ENCODE measurements around the gene SDR42E1.
"Not testable (repeated sequence)": the region's sequence is repeated elsewhere in the genome, so short reads cannot be mapped to it uniquely, and the experiment has no call there.

SDR42E1 gene

DNA sequence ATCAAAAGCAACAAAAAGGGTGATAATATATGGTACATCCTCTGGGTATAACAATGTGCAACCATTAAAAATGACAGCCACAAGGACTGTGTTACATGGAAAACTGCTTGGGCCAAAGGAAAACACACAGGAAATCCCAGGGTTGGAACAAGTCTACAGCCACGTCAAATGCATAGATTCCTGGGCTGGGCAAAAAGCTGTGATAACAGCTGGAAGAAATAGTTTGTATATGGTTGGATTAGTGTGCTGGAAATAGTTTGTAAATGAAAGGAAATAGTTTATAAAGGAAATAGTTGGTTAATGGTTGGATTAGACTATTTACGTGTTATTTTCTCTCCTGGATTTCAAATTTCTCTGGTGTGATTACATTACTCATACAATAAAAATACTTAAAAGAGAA lies 26.4 kb upstream of the SDR42E1 start:
- no peak for DNase-seq (ENCODE audit: low read depth in 2 of 2, low spot score in 1 of 2)

DNA sequence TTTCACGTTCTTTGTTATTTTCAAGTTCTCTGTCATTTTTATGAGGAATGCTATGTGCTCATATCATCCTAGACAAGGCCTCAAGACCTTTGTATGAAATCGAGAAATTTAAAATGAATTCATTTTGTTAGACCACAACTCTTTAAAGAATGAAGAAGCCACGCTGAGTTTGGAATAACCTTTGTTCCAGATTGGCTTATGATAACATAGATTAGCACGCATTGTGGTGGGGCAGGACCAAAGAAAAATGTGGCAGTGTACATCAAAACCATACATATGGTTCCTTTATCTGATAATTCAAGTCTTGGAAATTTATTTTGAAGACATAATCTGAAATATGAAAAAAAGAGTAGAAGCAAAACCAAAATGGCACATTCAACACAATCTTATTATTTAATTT lies 26.0 kb upstream of the SDR42E1 start:
- DNase-seq (ENCODE audit: low read depth in 2 of 2, low spot score in 1 of 2): no peak

DNA sequence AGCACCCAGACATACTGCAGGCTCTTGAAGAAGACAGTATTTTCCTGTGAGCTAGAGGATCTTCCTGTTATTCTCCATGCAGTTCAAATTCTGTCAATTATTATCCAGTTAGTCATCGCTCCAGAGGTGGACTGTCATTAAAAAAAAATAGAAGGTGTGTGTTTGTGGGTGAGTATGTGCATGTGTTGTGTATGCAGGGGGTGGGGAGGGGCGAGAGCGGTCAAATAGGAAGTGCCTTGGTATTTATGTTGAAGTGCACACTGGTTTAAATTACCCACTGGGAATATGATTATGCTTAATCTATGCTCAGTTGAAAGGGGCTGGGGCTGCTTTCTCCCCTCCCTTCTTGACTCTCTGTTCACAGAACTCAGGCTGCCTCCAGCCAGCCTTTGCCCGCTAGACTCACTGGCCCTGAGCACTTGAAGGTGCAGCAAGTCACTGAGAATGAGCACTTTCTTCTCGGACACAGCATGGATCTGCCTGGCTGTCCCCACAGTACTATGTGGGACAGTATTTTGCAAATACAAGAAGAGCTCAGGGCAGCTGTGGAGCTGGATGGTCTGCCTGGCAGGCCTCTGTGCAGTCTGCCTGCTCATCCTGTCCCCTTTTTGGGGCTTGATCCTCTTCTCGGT lies 23.8 kb upstream of the SDR42E1 start, which contains the start of gene HSD17B2:
Gene HSD17B2, plus strand, starts transcription at position 273 of the 632 bp plus-strand sequence. Its CDS starts 172 bp downstream, at position 445.
- DNase-seq (ENCODE audit: low read depth in 2 of 2, low spot score in 1 of 2): no peak

DNA sequence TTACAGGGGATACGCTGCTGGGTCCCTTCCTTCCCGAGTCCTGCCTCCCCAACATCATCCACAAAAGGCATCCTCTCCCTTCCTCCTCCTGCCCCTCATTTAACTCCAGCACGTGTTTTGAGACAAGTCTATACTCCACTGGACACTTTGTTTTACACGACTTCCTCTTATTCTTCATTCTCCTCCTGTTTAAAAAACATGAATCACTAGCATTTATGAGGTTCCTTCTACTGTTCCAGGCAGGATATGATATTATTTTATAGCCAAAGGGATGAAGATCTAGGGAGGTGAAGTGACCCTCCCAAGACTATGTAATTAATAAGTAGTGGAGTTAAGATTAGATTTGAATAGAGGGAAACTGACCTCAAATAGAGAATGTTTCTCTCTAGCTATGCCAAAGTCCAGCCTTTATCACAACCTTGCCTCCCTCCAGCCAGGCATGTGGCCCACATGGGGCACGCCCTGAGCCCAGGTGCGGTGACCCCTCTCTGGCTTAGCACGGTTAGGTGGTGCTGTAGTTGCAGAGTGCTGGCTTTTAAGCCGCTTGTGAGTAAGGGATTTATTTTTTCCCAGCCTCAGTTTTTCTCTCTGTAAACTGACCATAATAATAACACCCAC lies 22.5 kb upstream of the SDR42E1 start:
- DNase-seq (ENCODE audit: low read depth in 2 of 2, low spot score in 1 of 2): no peak

DNA sequence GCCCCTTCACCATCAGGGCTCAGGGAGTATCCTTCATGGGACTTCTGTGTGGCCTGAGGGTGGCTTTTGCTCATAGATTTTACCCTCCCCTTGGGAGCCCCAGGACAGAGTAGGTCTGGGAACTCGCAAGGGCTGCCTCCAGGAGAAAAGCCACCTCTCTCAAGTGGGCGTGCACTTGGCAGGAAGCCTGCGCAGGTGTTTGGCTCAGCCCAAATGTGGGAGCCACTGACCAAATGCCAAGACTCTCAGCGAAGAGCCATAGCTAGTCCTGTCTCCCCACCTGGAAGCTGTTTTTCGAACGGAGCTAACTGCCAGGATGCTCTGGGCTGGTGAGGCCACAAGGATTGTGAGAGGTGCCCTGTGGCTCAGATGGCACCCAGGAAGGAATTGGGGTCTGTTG lies 21.7 kb upstream of the SDR42E1 start:
- no peak for DNase-seq (ENCODE audit: low read depth in 2 of 2, low spot score in 1 of 2)

DNA sequence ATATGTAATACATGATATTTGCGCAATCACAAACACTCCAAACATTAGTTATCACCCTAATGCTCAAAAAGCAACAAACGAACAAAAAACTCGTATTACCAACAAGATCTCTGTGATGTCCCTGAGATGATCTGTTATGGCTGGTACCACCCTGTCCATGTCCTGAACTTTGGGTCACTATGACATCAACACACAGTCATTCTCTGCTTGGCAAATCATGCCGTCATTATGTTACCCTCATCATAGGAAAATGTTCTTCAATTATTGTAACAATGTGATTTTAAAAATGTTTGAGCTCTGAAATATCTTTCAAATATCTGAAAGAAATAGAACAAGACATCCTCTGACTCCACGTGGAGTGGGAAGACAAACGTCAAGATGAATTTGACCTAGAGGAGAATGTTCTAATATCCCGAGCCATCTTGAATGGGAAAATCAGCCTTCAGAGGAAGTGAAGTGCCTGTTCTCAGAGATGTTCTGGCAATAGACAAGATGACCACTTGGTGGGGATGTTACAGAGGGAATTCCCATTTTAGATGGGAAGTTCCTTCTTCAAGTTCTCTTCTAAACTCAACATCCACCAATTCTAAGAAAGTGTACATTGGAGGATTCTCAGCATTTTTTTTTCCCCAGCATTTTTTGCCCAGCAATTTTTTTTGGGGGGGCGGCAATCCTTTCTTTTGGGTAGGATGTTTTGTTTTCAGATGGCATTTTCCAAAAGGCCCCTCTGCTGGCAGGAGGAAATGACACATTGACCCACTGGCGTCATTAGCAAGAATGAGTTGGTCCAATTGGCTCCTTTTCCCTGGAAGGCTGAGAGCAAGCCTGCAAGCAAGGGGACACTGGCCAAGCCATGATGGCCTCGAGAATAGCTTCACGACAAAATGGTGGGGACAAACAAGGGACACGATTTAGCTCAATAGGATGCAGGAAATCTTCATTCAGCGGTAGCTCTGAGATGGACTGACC lies 20.1 kb upstream of the SDR42E1 start:
- no peak for DNase-seq (ENCODE audit: low read depth in 2 of 2, low spot score in 1 of 2)

DNA sequence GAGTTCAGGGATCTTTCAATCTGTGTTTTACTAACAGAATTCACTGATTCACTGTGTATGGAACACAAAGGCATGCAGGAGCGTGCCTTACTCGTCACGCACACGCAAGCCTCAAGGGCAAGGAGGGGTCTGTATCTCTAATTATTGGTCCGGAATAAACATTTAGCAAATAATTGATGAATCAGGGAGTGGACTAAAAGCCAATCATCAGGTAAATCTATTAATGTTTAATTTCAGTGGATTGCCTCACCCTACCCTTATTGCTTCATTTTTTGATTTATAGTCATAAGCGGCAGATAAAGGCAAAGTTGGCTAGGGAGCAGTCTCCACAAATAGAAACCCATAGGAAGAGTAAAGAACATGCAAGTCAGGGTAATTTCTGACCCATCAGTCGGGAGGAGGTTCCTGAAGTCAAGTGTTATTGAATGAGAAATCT lies 16.4 kb upstream of the SDR42E1 start:
- DNase-seq (ENCODE audit: low read depth in 2 of 2, low spot score in 1 of 2): no peak

DNA sequence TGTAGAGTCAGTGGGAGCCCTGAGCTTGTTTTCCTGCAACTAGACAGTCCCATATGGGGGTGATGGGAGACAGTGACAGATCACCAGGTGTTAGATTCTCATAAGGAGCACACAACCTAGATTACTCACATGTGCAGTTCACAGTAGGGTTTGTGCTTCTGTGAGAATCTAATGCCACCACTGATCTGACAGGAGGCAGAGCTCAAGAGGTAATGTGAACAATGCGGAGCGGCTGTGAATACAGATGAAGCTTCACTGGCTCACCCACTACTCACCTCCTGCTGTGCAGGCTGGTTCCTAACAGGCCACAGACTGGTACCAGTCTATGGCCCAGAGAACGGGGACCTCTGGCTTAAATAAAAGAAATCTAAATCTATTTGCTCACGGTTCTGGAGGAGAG lies 13.6 kb upstream of the SDR42E1 start:
- DNase-seq (ENCODE audit: low read depth in 2 of 2, low spot score in 1 of 2): no peak

DNA sequence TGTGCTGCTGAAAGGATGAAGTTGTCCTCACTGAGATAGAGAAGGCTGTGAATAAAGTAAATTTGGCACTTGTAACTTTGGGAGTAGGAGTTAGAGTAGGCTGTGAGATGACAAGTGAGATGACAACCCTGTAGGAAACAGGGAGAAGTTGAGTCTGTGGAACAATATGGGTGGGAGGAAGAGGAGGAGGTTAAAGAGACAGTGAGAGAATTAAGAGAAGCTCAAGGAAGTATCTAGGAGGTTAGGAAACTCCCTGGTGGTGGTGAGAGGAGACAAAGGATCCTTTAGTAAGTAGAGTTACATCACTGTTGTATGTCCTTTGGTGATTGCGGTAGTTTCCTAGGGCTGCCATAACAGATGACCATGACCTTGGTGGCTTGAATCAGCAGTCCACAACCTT lies 13.0 kb upstream of the SDR42E1 start:
- no peak for DNase-seq (ENCODE audit: low read depth in 2 of 2, low spot score in 1 of 2)

DNA sequence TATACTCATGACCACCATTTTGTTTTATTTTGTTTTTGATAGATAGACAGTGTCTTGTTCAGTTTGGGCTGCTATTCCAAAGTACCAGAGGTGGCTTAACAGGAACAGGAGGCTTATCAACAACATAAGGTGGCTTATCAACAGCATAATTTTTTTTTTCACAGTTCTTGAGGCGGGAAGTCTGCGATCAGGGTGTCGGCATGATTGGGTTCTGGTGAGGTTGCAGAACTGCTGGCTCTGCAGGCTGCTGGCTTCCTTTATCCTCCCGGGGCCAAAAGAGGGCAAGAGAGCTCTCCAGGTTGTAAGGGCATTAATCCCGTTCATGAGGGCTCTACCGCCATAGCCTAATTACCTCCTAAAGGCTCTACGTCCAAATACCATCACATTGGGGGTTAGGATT lies 11.9 kb upstream of the SDR42E1 start:
- no peak for DNase-seq (ENCODE audit: low read depth in 2 of 2, low spot score in 1 of 2)

DNA sequence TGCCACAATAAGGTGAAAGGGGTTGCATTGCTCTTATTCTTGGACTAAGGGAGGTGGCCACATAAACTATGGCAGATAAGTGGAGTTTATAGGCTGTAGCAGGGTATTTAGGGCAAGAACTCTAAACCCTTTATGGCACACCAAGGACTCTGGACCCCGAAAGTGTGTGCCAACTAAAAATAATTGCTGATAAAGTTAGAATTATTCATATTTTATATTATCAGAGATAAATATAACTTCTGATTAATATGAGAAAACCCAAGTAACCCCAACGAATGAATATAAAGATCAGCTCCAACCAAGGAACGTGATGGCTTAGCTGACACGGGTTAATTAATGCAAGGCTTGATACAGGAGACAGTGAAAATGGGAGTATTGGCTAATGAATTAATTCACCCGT lies 8.8 kb upstream of the SDR42E1 start:
- DNase-seq (ENCODE audit: low read depth in 2 of 2, low spot score in 1 of 2): no peak

DNA sequence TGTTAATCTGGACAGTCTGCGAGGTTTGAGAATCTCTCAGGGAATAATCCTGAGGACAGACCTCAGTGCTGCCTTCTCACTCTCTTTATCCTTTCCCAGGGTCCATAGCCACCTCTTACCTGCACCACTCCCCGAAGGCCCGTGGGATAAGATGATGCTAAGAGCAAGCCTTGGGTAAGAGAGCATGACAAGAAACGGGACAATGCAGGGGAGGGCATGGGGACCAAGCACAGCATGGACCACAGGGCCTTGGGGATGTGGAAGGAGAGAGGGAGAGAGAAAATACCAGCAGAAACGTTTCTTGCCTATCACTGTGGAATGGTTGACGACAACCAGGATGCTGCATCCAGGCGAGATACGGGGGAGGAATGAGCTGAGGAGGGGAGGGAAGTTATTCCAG lies 8.3 kb upstream of the SDR42E1 start:
- DNase-seq (ENCODE audit: low read depth in 2 of 2, low spot score in 1 of 2): no peak

DNA sequence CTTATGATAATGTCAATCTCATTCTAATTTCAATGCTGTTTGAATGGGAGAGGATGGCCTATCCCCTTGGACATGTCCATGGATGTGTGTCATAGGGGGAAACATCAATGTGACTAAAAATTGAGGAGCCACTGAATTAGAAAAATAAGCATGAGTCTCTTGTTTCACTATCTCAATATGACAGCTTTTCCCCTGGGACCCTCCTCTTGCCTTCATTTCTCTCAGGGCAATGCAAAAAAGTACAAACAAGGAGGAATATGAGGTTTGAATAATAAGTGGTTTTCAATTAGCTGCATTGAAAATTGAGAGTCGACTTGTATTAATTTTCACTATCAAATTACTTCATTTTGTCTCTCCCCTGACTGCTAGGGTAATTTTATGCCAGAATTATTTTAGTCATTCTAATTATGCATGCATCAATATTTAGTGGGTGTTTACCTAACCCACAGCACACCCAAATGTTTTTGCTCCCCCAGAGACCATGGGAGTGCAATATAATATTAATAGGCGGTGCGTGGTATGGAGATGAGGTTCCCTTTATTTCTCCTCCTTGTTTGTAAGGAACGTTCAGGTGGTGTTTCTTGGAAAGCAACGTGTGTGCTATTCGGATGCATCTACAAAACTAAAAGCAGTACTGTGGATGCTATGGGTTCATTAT lies 6.8 kb upstream of the SDR42E1 start:
- no peak for DNase-seq (ENCODE audit: low read depth in 2 of 2, low spot score in 1 of 2)

DNA sequence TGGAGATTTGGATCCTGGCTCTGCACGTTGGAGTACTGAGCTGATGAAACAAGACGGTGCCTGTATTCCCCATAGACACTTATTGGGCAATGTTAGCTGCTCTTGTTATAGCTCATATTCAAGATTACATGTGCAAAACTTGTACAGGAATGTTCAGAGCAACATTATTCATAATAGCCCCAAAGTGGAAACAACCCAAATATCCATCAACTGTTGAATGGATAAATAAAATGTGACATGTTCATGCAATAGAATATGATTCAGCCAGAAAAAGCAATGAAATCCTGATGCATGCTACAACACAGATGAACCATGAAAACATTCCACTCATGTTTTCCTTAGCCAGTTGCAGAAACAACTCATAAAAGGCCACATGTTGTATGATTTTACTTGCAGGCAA lies 5.7 kb upstream of the SDR42E1 start:
- DNase-seq (ENCODE audit: low read depth in 2 of 2, low spot score in 1 of 2): no peak

DNA sequence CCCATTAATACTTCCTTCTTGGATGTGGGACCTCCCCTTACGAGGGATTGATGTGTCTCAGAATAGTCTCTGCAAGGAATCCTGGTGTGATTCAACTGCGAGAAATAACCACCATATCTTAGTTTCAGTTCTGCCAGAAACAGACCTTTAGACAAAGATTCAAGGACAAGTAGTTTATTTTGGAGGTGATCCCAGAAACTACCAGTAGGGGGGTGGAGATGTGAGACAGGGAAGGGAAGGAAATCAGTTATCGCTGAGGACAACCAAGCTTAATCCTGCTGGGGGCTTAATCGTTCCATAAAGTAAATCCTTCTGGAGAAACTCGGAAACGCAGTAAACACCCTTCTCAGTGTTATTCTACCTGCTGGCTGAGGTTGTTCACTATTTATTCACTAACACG lies 5.0 kb upstream of the SDR42E1 start:
- DNase-seq (ENCODE audit: low read depth in 2 of 2, low spot score in 1 of 2): no peak

DNA sequence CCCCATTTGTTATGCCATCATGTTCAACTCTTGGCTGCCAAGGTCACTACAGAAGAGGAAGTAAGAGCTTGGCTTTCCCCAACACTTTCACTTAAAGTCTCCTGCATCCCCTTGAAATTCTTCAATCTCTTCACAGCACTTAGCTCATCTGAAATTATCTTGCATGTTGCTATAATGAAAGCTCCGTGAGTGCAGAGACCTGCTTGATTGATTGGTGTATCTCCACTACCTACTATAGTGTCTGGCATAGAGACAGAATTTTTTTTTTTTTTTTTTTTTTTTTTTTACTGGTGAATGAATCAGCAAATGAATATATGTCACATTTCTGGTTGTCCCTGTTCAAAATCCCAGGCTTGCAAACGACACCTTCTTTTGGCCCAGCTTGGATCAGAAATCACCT lies 1.9 kb upstream of the SDR42E1 start:
- DNase-seq (ENCODE audit: low read depth in 2 of 2, low spot score in 1 of 2): no peak

DNA sequence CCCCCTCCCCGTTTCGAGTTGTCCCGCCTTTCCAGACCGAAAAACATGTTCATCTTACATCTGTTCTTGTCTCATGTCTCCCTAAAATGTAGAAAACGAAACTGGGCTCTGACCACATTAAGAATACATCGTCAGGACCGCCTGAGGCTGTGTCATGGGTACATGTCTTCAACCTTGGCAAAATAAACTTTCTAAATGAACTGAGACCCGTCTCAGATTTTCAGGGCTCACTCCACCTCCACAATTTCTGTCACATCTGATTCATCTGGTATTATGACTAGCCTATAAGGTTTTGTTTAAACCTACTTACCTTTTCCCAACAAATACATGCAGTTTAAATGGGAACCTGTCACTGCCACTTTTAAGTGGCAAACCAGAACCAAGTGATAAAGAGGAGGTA lies 621 bp downstream of the SDR42E1 start:
- no peak for DNase-seq (ENCODE audit: low read depth in 2 of 2, low spot score in 1 of 2)

DNA sequence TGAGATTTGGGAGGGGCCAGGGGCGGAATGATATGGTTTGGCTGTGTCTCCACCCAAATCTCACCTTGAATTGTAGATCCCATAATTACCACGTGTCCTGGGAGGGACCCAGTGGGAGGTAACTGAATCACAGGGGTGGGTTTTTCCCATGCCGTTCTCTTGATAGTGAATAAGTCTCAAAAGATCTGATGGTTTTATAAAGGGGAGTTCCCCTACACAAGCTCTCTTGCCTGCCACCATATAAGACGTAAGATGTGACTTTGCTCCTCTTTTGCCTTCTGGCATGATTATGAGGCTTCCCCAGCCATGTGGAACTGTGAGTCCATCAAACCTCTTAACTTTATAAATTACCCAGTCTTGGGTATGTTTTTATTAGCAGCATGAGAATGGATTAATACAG lies 1.5 kb downstream of the SDR42E1 start:
- DNase-seq (ENCODE audit: low read depth in 2 of 2, low spot score in 1 of 2): not testable (repeated sequence)

DNA sequence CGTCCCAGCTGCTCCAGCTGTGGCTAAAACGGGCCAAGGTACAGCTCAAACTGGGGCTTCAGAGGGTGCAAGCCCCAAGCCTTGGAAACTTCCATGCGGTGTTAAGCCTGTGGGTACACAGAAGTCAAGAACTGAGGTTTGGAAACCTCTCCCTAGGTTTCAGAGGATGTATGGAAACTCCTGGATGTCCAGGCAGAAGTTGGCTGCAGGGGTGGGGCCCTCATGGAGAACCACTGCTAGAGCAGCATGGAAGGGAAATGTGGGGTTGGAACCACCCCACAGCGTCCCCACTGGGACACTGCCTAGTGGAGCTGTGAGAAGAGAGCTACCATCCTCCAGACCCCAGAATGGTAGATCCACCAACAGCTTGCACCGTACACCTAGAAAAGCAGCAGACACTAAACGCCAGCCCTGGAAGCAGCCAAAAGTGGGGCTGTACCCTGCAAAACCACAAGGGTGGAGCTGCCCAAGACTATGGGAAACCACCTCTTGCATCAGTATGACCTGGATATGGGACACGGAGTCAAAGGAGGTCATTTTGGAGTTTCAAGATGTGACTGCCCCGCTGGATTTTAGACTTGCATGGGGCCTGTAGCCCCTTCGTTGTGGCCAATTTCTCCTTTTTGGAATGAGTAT lies 2.2 kb downstream of the SDR42E1 start:
- no peak for DNase-seq (ENCODE audit: low read depth in 2 of 2, low spot score in 1 of 2)

DNA sequence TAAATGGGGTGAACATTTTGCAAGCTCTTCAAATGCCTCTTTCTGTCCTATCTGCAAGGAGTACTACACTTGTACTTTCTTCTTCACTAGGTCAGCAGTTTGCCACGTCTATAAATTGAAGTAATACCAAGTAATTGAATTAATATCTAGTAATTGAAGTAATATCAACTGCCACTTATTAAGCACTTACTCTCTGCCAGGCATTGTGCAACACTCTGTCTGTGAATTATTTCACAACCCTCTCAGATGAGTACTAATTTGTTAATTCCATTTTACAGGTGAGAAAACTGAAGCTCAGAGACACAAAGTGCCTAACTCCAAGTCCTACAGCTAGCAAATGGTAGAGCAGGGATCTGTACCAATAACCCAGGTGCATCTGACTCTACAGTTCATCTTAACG lies 4.1 kb downstream of the SDR42E1 start:
- no peak for DNase-seq (ENCODE audit: low read depth in 2 of 2, low spot score in 1 of 2)

DNA sequence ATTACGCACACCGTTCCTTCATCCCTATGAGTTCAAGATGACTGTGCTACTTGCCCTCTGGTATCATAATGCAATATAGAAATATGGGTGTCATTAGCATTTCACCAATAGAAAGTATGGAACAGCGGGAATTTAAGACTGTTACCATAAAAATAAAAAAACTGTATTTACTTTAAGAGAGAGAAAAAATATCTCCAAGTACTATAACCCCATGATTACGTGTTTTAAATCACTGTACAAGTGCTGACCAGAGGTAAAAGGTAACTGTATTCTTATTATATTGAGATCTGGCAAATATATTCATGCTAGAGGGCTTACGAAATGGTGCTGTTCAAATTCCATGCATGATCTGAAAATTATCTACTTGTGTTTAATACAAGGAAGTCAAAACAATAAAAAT lies 5.2 kb downstream of the SDR42E1 start:
- DNase-seq (ENCODE audit: low read depth in 2 of 2, low spot score in 1 of 2): no peak

Data from stimulated activated CD8-positive, alpha-beta memory T cell treated with anti-CD3 and anti-CD28 coated beads, Interleukin-4, amount 100 ng/mL, for 4 hours (primary cell).